ENCODE data around the gene SRP72.

Gene SRP72

DNA sequence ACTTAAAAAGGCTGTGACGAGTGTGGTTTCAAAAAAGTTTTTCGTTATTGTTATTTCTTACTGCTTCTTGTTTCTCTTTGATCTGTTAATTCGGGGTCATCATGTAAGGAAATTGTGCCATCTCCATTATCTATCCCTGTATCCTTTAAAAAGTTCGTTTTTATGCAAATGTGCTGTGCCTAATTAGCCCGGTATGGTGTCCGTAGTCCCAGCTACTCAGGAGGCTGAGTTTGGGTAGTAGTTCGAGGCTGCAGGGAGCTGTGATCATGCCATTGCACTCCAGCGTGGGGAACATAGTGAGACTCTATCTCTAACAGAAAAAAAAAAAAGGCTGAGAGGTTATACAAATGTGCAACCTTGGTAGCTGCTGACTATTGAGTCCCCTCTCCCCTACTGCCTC lies 83.2 kb downstream of the SRP72 start:
- no peak for DNase-seq

DNA sequence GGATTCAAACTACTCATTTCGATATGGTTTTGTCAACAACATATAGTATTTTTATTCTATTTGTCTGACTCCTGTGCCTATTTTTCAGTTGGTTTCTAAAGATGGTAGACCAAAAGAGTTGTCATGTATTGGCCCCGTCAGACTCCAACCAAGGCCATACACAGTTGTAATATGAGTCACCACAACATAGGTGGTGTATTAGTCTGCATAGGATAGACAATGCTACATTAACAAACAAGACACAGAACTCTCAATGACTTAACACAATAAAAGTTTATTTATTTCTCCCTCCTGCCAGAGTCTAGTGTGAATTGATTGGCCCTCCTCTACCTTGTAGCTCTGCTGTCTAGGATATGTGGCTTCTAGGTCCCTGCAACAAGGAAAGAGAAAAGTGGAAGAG lies 84.1 kb downstream of the SRP72 start:
- DNase-seq, result no peak

DNA sequence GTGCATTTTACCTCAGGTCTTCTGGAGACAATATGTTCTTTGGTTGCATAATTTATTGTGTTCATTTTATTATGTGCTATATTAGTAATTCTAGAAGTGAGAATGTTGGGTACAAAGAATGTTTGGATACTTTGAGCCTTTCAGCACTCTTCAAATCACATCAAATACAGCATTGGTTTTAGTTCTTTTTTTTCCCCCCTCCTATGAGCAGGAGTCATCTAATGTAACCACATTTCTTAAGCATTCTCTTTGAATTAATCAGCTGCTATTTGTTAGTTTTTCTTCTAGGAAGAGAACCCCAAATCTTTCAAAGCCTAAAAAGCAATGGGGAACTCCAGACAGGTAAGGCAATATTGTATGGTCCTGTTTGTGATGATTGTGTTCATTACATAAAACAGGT lies 84.9 kb downstream of the SRP72 start:
- no peak for DNase-seq

Data from CD4-positive, alpha-beta T cell treated with Interferon gamma for 1 hour (primary cell).